KMS-11 (cell line): ENCODE measurements around the gene ZNF689.

Experiments
- H2AFZ ChIP-seq: fragments of 200-600 bp; sonication (generic); 2 replicates; pipeline ENCODE4 v1.6.1; 2016; ENCODE audit warnings: antibody characterized with exemption, mixed run types, low read depth
- H3K27ac ChIP-seq: fragments of 200-600 bp; sonication (generic); 2 replicates; pipeline ENCODE4 v1.6.1; 2016; ENCODE audit warnings: mild to moderate bottlenecking, mixed run types
- H3K27me3 ChIP-seq: fragments of 200-600 bp; sonication (generic); 2 replicates; pipeline ENCODE4 v1.6.1; 2017; ENCODE audit warnings: mild to moderate bottlenecking, low read depth, mixed run types, moderate library complexity; ENCODE audit not compliant: insufficient read depth
- H3K36me3 ChIP-seq: fragments of 200-600 bp; sonication (generic); 2 replicates; pipeline ENCODE4 v1.6.1; 2017; ENCODE audit warnings: mild to moderate bottlenecking, mixed run types; ENCODE audit not compliant: insufficient read depth
- H3K4me1 ChIP-seq: fragments of 200-600 bp; sonication (generic); 2 replicates; pipeline ENCODE4 v1.6.1; 2016; ENCODE audit warnings: mild to moderate bottlenecking, low read depth, mixed run types; ENCODE audit not compliant: poor library complexity, severe bottlenecking
- H3K4me2 ChIP-seq: fragments of 200-600 bp; sonication (generic); 2 replicates; pipeline ENCODE4 v1.7.0; 2016; ENCODE audit warnings: mild to moderate bottlenecking, mixed run types
- H3K4me3 ChIP-seq: fragments of 200-600 bp; sonication (generic); IDR thresholded peaks from 2 replicates; pipeline ENCODE4 v1.6.1; 2017; ENCODE audit warnings: low read depth, low read length, mixed read lengths; ENCODE audit not compliant: insufficient read depth
- H3K79me2 ChIP-seq: fragments of 200-600 bp; sonication (generic); 2 replicates; pipeline ENCODE4 v1.6.1; 2016; ENCODE audit warnings: low read depth, mixed run types; ENCODE audit not compliant: insufficient read depth
- H3K9ac ChIP-seq: fragments of 200-600 bp; sonication (generic); 2 replicates; pipeline ENCODE4 v1.6.1; 2016; ENCODE audit warnings: mild to moderate bottlenecking, mixed run types
- H4K20me1 ChIP-seq: fragments of 200-600 bp; sonication (generic); 2 replicates; pipeline ENCODE4 v1.6.1; 2016; ENCODE audit warnings: mild to moderate bottlenecking, mixed run types; ENCODE audit not compliant: insufficient read depth
- TF ChIP-seq, protein P1 (sequence below): fragments of 200-600 bp; sonication (generic); conservative IDR thresholded peaks from 2 replicates; pipeline ENCODE4 v1.6.1; 2017; ENCODE audit warnings: low read depth, mild to moderate bottlenecking, antibody characterized with exemption, low read length, moderate library complexity, mixed read lengths

ZNF689 gene

DNA sequence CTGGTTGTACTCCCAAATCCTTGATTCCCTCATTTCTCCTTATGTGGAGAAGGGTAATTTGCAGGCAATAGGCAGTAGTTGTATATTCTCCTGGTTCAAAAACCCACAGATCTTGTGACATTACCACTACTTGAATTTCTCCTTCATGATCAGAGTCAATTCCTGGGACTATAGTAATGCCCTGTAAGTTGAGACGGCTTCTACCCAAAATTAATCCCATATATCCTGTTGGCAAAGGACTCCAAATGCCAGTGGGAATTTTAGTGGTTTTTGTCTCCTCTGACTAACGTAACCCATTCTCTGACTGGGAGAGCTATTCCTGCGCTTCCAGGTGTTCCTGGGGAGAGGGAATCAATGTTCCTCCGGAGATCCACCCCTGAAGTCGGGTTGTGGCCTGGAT is 11.6 kb upstream of the ZNF689 start:
- no peak overlapping the region for H3K4me2 ChIP-seq
- H3K4me1 ChIP-seq, result no peaks in the 10 kb centered on the region
- H4K20me1 ChIP-seq, result no peaks in the 10 kb centered on the region
- no peak overlapping the region for H3K27ac ChIP-seq
- H3K9ac ChIP-seq, result no peak overlapping the region
- no peak overlapping the region for H2AFZ ChIP-seq
- H3K27me3 ChIP-seq, result no peaks in the 10 kb centered on the region
- TF ChIP-seq, protein P1, sequence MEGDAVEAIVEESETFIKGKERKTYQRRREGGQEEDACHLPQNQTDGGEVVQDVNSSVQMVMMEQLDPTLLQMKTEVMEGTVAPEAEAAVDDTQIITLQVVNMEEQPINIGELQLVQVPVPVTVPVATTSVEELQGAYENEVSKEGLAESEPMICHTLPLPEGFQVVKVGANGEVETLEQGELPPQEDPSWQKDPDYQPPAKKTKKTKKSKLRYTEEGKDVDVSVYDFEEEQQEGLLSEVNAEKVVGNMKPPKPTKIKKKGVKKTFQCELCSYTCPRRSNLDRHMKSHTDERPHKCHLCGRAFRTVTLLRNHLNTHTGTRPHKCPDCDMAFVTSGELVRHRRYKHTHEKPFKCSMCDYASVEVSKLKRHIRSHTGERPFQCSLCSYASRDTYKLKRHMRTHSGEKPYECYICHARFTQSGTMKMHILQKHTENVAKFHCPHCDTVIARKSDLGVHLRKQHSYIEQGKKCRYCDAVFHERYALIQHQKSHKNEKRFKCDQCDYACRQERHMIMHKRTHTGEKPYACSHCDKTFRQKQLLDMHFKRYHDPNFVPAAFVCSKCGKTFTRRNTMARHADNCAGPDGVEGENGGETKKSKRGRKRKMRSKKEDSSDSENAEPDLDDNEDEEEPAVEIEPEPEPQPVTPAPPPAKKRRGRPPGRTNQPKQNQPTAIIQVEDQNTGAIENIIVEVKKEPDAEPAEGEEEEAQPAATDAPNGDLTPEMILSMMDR, result no peak
- H3K4me3 ChIP-seq, result no peak overlapping the region
- no peaks in the 10 kb centered on the region for H3K36me3 ChIP-seq
- no peaks in the 10 kb centered on the region for H3K79me2 ChIP-seq

DNA sequence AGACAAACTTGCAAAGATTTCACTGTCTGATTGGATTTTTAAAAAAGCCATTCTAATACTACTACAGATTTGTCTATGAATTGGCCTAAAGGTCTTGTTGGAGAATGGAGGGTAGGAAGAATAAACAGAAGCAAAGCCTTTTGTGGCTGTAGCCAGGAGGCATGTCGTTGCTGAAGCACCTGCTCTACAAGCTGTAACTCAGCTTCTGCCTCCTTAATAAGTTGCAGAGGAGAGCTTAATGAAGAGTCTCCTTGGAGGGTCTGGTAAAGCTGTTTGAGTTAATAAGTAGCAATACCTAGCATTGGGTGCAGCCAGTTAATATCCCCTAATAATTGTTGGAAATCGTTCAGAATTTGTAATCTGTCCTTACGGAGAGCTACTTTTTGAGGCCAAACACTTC is 10.0 kb upstream of the ZNF689 start:
- TF ChIP-seq, protein P1, result no peak
- Histone ChIP-seq H4K20me1 (no peaks in the 10 kb centered on the region), H3K4me1 (peaks cover 4% of the 10 kb centered on the region), H3K9ac (no peak overlapping the region), H3K4me2 (no peak overlapping the region), H3K4me3 (no peak overlapping the region), H3K27me3 (no peaks in the 10 kb centered on the region), H3K27ac (no peak overlapping the region), H3K36me3 (no peaks in the 10 kb centered on the region), H3K79me2 (no peaks in the 10 kb centered on the region), H2AFZ (no peak overlapping the region)

DNA sequence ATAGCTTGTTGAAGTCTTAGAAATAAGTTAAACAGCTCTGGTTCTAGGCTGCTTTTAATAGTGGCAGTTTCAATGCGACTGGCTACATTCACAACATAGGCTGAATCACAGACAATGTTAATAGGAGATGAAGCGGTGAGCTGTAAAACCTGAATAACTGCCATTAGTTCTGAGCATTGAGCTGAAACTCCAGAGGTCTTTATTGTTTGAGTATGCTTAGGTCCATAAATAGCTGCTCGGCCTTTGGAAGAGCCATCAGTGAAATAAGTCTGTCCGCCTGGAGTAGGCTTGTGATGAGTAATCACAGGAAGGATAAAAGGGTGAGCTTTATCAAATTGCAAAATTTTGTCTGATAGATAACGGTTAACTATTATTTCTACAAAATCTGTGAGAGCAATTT is 9.4 kb upstream of the ZNF689 start:
- Histone ChIP-seq H4K20me1 (no peaks in the 10 kb centered on the region), H3K4me2 (no peak overlapping the region), H3K27me3 (no peaks in the 10 kb centered on the region), H3K9ac (no peak overlapping the region), H3K4me3 (no peak overlapping the region), H3K4me1 (peaks cover 6% of the 10 kb centered on the region), H3K27ac (no peak overlapping the region), H3K79me2 (no peaks in the 10 kb centered on the region), H3K36me3 (no peaks in the 10 kb centered on the region), H2AFZ (no peak overlapping the region)
- TF ChIP-seq, protein P1, result no peak

DNA sequence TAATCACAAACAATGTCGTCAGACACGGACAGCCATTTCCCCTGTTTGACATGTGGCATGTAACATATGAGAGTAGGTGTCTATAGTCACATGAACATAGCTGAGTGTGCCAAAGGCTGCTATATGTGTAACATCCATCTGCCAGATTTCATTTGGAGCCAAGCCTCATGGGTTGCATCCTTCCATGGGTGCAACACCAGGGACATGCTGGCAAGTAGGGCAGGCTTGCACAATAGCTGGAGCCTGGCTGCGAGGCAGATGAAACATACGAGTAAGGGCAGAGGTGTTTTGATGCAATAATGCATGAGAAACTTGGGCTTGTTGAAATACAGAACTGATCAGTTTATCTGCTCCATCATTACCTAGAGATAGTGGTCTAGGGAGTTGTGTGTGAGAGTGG is 9.0 kb upstream of the ZNF689 start:
- Histone ChIP-seq H4K20me1 (no peaks in the 10 kb centered on the region), H3K27me3 (no peaks in the 10 kb centered on the region), H3K4me2 (no peak overlapping the region), H2AFZ (no peak overlapping the region), H3K79me2 (no peaks in the 10 kb centered on the region), H3K36me3 (no peaks in the 10 kb centered on the region), H3K4me3 (no peak overlapping the region), H3K27ac (no peak overlapping the region), H3K9ac (no peak overlapping the region), H3K4me1 (peaks cover 6% of the 10 kb centered on the region)
- TF ChIP-seq, protein P1, result no peak
